Smooth muscle cell of the brain vasculature (primary cell): ENCODE results near the gene GAS6.

Experiments used
- DNase-seq: peaks from one replicate; pipeline ENCODE4 v3.0.0-alpha.2; 2012; ENCODE audit warnings: low read depth, low spot score

The GAS6 gene

GRCh38 chr13:113851826-113852535 is 11.9 kb downstream of the GAS6 start:
- no peak for DNase-seq

- no peak for DNase-seq
Measured at GRCh38 chr13:113851480-113851803, 12.4 kb downstream of the GAS6 start.

- no peak for DNase-seq
Measured at GRCh38 chr13:113850722-113851479, 13.0 kb downstream of the GAS6 start.

GRCh38 chr13:113849981-113850721 is 13.7 kb downstream of the GAS6 start:
- DNase-seq: no peak

- DNase-seq: no peak
Measured at GRCh38 chr13:113849546-113849945, 14.3 kb downstream of the GAS6 start.

GRCh38 chr13:113848431-113849260 is 15.2 kb downstream of the GAS6 start:
- DNase-seq: no peak

GRCh38 chr13:113848020-113848419 is 15.9 kb downstream of the GAS6 start:
- no peak for DNase-seq

GRCh38 chr13:113846636-113847318 is 17.1 kb downstream of the GAS6 start:
- no peak for DNase-seq

GRCh38 chr13:113845723-113846635 is 17.9 kb downstream of the GAS6 start:
- DNase-seq: no peak

GRCh38 chr13:113845055-113845454 is 18.8 kb downstream of the GAS6 start:
- DNase-seq: no peak

GRCh38 chr13:113843864-113844556 is 19.9 kb downstream of the GAS6 start:
- DNase-seq: no peak

GRCh38 chr13:113843063-113843654 is 20.7 kb downstream of the GAS6 start:
- no peak for DNase-seq

GRCh38 chr13:113842336-113843062 is 21.4 kb downstream of the GAS6 start:
- DNase-seq: no peak

GRCh38 chr13:113841353-113841650 is 22.6 kb downstream of the GAS6 start:
- DNase-seq: no peak

- no peak for DNase-seq
Measured at GRCh38 chr13:113840541-113841352, 23.1 kb downstream of the GAS6 start.

GRCh38 chr13:113839536-113840204 is 24.2 kb downstream of the GAS6 start:
- DNase-seq: no peak

- DNase-seq: no peak
Measured at GRCh38 chr13:113838711-113839201, 25.1 kb downstream of the GAS6 start.
